ENCODE data around the gene FOXO6.

FOXO6 gene

DNA sequence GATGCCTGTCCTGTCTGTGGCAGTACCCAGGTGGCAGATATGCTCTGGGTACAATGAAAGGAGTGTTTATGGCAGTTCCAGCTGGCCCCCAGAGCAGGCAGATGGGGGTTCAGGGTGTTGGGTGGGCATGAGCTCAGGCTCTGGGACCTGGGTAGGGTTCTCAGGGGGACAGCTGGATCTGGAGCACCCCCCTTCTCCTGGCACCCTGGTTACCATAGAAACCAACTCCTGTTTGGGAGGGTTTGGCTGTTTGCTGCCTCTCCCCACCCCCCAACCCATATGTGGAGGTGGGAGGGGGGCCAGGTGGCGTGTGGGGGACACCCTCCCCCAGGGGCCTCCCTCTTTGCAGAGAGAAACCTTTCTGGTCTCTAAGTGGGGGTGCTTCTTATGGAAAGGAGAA lies 7.1 kb downstream of the FOXO6 start:
- no peak for DNase-seq

DNA sequence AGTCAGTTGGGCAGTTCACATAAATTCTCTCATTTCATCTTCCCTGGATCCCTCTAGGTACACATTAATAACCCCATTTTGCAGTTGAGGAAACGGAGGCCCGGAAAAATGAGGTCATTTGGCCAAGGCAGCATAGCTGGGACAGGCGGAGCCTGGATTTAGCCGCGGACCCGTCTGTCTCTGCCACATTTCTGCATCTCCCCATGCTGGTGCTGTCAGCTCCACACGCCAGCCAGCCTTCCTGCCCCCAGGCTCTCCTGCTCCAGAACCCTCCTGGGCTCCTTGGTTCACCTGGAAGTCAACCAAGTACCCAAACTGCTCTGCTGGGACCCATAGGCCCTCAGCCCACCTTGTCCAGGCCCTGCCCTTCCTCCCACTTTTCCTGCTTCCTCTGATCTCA lies 7.6 kb downstream of the FOXO6 start:
- DNase-seq, result no peak

DNA sequence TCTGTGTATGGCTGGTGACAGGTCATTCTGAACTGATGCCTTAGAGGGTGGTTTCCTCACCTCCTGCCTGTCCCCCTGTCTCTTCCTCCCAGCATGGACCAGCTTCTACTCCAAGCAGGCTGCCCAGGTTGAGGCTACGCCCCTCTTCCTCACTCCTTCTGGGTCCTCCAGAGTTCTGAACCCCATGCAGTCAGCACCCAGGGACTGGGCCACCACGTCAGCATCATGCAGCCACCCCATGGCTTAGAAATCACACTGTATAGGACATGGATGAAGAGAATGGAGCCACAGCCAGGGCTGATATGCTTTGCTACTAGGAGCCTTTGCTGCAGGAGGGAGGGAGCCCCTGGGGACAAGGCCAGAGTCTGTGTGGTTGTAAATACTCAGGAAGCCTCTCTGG lies 8.3 kb downstream of the FOXO6 start:
- DNase-seq, result no peak

DNA sequence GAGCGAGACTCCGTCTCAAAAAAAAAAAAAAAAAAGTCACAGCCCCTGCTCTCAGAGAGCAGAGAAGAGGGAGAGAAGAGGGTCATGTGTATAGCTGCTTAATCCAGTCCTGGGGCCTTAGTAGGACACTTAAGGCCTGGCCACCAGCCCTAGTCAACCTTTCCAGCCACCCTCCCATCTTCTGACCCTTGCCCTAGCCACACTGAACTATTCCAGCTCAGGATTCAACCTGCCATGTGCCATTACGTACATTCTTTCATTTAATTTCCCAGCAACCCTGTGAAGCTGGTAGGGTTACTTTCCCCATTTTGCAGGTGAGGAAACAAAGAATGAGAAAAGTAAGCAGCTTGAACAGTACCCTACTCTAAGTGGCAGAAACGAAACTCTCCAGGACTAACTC lies 9.0 kb downstream of the FOXO6 start:
- DNase-seq, result no peak

DNA sequence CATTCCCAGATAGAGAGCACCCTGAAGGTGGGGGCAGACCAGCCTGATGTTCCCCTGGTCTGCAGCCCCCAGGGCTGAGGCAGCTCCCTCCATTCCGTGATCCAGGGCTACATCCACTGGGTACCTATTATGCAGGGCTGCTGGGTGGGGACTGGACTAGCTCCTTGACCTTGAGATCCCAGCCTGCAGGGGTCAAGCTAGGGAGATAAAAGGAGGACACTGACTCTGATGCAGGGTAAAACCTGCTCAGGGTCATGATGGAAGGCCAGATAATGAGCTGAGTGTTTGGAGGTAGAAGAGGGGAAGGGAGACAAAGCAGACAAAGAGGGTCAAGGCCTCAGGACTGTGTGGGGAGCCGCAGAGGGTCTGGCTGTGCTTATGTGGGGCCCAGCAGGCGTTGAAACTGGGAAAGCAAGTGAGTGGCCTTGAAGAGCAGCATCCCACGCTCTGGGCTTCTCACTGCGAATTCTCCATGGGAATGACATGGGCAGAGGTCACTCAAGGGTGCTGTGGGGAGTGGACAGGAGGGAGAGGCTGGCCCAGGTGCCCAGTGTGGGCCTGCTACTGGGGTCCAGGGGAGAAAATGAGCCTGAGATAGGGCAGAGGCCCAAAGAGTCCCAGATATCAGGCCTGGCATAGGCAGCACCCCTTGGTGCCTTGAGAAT lies 9.7 kb downstream of the FOXO6 start:
- DNase-seq, result no peak

DNA sequence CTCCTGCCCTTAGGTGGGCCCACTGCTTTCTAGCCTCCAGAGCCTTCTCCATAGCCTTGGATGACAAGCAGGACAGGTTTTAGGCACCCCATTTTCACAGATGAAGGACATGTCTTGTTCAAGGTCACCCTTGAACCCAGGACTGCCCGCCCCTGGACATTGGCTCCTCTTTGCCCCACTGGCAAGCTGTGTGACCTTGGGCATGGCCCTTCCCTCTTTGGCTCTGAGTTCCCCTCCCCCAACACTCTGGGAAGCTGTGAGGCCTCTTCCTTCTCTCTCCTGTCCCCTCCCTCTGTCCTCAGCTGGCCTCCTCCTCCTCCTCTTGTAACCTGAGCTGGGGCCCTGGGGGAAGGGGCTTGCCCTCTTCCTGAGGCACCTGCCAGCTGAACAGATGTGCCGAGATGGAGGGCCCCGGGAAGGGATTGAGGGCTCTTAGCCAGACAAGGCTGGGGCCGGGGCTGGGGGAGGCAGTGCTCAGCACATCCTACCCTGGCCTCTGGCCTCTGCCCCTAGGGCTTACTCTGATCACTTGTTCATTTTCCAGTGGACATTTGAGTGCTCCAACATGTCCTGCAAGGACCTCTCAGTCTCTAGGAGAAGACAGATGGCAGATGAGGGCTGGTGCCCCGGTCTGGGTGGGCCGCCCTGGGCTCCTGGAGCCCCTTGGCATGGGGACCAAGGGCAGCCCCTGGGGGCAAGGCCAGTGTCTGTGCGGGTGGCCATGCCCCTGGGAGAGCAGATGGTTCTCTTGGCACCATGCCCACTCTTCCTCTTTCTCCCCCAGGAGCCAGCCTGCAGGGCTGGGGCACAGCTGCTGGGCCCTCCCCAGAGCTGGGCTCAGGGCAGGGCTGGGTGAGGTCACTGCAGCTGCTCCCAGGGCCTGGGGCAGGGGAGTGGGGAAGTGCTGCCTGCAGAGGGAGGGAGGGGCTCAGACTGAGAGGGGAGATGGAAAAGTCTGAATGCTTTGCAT lies 10.7 kb downstream of the FOXO6 start:
- DNase-seq, result no peak

DNA sequence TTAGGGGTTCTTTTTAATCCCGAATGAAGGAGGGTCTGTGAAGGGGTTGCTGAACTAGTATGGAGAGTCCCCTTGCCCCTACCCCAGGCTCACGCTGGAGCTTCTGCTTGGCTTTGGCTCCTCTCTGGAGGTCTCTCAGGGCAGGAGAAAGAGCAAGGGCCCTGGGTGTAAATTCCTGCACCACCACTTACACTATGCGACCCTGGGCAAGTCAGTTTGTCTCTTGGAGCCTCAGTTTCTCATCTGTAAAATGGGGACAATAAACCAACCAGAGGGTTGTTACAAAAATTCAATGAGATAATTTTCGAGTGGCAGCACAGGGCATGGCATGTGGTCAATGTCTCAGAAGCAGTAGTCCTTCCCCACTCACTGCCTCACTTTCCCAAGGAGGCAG lies 11.4 kb downstream of the FOXO6 start:
- DNase-seq, result no peak

DNA sequence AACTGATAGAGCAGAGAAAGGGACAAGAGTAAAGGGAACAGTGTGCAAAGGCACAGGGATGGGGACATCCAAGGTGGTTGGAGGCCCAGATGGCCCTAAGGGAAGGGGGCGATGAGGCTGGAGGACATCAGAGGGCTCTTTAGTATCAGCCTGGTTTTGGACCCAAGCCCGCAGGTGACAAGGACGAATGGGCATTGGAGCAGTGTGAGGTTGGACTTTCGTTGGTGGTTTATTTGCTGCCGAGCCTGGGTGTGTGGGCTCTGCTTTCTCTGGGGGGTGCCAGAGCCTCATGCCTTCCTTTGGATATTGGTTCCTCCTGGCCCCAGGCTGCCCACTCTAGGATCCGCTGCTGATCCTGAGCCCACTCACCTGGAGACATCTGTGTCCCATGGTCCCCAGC lies 12.1 kb downstream of the FOXO6 start:
- no peak for DNase-seq

DNA sequence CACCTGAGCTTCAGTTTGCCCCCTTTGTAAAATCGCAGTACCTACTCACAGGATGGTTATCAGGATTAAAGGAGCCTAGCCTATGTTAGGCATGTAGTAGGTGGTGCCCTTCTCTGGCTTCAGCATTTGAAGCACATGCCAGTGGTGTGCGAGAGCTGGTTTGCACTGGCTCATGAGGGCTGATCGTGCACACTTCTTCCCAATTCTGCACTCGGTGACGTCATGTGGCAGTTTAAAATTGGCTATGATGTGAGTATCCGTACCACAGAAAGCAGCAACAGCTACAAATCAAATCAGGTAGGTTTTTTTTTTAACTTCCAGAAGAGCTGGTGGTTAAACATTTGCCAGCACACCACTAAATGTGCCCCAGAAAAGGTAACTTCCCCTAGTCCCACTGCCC lies 13.5 kb downstream of the FOXO6 start:
- DNase-seq, result no peak

DNA sequence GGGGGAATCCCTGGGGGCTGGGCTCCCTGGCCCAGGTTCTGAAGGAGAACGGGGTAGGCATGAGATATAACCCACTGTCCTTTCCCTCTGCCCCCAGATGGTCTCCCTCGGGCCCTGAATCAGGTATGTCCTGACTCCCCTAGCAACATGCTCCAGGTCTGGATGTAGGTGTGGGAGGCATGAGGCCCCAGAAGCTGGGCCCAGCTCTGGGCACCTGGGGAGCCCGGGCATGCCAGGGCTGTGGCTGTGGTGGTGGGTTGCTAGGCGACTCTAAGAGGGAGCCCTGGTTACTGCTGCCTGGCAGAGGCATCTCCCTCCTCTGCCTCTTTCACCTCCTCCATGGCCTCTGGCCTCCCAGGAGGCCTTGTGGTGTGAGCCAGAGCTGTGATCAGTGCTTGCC lies 16.2 kb downstream of the FOXO6 start:
- no peak for DNase-seq

DNA sequence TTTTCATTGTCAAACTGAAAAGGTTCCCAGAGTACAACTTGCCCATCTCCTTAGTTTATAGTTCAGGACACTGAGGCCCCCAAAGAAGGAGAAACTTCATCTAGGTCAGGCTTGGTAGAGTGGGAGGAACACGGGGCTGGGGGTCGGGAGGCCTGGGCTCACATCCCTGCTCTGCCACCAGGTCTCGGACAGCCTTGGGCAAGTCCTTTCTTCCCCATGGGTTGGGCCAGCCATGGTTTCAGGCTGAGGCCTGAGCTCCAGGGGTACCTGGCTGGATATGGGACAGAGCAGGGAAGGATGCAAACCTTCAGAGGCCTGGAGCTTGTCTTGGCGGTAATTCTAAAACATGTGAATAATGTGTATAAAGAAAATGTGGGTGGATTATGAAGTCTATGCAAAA lies 17.0 kb downstream of the FOXO6 start:
- DNase-seq, result no peak

DNA sequence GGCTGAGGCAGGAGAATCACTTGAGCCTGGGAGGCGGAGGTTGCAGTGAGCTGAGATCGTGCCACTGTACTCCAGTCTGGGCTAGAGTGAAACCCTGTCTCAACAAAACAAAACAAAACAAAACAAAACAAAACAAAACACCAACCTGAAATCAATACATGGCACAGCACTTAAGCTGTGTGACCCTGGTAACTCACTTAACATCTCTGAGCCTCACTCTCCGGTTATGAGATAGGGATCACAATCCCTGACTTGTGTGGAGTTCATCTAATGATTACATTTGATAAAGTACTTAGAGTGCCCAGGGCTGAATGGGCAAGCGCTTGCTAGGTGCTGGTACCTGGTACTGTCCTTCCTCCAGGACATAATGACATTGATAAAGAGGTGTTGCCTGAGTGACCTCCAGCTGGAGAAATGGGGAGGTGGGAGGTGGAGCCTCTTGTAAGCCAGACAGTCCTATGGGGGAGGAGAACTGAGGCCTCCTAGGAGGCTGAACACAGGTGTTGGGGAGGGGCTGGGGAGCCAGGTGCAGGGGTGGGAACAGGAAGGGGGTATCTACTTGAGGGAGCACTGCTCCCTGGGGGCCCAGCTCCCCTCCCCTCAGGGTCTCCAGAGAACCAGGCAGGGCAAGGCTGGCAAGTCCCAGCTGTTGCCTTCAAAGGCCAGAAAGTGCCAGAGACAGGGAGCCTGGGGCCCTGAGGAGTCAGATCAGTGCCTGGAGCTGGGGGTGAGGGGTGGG lies 17.9 kb downstream of the FOXO6 start:
- DNase-seq, result no peak

DNA sequence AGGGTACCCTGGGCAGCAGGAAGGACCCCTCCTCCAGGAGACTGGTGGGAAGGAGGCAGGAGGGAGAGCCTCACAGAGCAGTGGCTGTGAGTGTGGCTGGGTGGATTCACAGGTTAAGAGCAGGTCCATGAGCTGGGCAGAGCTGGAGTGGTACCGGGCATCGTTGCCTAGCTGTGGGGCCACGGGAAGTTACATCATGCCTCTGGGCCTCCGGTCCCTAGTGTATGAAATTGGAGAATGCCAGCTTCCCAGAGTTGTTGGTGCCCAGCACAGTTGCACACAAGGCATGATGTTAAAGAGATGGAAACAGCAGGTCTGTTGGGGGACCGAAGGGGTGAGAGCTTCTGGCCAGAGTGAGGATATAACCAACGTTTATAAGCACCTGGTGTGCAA lies 18.5 kb downstream of the FOXO6 start:
- DNase-seq, result no peak

DNA sequence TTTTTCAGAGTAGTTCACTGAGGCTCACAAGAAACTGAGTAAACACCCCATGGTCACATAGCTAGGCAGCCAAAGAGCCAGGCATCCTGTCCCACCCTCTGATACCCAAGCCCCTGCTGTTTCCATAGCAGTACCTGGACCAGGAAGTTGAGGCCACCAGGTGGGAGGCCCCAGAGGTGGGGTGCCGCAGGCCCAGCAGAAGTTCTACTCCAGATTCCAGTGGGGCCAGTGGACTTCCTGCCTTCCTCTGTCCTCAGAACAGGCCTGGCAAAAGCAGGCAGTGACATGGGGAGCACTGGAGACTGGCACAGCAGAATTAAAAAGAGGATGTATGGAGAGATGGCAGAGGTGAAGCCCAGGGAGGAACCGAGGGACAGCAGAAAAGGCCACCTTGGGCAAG lies 19.0 kb downstream of the FOXO6 start:
- no peak for DNase-seq

DNA sequence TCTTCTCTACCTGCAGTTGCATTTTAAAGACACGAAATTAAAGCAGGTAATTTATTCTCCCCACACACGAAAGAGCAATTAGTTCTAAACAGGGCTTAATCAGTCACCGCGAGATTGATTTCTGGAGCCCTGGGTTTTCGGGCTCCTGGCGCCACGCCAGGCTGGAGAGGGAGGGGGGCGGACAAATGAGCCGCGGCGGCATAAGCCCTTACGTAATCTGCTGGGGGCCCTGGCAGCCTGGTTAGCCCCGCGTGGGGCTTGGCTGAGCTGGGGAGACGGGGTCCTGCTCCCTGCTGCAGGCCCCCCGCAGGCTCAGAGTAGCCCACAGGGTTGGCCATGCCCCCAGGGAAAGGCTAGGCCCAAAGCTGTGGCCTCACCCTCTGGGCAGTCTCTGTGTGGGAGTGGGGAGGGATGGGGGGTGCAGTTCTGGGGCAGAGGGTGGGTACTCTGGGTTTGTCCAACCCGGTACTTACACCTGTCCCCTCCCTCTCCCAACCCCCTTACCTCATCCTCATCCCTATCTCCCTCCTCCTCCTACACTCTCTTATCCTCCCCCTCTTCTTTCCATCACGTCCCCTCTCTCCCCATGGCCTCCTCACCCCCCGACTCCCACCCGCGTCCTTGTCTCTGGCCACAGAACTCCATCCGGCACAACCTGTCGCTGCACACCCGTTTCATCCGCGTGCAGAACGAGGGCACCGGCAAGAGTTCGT lies 19.9 kb downstream of the FOXO6 start:
- DNase-seq, result peak; percentile 80

DNA sequence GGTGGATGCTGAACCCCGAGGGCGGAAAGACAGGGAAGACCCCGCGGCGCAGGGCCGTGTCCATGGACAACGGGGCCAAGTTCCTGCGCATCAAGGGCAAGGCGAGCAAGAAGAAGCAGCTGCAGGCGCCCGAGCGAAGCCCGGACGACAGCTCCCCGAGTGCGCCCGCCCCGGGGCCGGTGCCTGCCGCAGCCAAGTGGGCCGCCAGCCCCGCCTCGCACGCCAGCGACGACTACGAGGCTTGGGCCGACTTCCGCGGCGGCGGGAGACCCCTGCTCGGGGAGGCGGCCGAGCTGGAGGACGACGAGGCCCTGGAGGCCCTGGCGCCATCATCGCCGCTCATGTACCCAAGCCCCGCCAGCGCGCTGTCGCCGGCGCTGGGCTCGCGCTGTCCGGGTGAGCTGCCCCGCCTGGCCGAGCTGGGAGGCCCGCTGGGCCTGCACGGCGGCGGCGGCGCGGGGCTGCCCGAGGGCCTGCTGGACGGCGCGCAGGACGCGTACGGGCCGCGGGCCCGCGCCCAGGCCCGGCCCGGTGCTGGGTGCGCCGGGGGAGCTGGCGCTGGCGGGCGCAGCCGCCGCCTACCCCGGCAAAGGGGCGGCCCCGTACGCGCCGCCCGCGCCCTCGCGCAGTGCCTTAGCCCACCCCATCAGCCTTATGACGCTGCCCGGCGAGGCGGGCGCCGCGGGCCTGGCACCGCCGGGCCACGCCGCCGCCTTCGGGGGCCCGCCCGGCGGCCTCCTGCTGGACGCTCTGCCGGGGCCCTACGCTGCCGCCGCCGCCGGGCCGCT lies 20.7 kb downstream of the FOXO6 start:
- DNase-seq, result peak; percentile 76

DNA sequence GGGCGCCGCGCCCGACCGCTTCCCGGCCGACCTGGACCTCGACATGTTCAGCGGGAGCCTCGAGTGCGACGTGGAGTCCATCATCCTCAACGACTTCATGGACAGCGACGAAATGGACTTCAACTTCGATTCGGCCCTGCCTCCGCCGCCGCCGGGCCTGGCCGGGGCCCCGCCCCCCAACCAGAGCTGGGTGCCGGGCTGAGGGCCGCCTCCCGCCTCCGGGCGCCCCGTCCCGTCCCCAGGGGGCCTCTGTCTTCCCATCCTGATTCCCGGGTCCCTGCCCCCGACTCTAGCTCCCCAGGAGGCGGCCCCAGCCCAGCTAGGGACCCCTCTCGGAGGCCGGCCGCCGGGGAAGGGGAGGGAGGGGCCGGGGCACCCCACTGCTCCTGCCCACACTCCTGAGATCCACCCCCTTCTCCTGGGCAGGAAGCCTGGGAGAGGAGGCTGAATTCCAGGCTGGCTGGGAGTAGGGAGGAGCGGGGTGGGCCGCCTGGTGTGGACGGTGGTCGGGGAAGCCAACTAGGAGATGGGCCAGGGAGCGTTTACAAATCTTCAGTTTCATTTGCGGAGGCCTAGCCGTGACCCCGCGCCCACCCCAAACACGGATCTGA lies 21.4 kb downstream of the FOXO6 start:
- DNase-seq, result peak; percentile 82

DNA sequence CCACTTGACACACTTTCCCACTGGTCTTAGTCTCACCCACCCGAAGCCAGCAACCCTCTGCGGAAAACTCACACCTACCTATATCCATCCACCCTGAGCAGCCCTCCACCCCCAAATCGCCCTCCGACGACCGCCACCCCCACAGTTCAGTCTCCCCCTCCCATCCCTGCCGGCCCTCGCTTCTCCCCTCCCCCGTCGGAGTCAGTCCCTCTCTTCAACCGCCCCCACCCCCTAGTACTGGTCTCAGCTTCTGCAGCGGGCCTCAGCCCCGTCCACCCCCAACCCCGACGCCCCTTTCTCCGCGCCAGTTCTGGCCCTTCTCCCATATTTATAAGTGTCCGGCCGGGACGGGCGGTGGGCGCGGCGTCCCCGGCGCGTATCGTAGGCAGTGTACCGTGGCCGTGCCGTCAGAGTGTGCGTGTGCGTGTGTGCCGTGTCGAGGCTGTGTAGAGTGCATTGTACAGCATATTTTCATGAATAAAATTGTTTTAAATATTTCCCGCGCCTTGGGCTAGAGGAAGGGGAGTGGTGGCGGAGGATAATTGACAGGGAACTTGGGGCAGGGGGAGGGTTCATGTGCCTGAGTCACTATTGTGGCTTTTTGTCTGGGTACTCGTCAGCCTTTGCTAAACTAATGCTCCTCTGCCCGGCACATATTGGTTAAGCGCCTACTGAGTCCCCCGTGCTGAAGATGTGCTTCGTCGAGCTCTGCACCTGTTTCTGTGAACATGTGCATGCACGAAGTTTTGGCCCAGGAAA lies 22.0 kb downstream of the FOXO6 start:
- DNase-seq, result no peak

DNA sequence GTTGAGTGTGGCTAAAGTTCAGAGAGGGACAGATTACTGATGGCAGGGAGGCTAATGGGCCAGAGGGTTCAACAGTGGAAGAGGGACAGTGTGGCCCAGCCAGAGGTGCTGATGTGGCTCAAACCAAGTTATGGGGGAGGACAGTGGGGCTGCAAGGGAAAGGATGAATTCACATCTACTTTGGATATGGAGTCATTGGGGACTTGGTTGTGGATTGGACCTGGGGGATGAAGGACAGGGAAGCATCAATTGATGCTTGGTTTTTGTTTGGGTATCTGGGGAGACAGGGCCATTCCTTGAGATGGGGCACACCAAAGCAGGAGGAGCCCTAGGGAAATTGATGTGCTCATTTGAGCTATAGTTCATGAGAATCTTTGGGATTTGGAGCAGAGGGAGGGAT lies 23.3 kb downstream of the FOXO6 start:
- DNase-seq, result no peak

DNA sequence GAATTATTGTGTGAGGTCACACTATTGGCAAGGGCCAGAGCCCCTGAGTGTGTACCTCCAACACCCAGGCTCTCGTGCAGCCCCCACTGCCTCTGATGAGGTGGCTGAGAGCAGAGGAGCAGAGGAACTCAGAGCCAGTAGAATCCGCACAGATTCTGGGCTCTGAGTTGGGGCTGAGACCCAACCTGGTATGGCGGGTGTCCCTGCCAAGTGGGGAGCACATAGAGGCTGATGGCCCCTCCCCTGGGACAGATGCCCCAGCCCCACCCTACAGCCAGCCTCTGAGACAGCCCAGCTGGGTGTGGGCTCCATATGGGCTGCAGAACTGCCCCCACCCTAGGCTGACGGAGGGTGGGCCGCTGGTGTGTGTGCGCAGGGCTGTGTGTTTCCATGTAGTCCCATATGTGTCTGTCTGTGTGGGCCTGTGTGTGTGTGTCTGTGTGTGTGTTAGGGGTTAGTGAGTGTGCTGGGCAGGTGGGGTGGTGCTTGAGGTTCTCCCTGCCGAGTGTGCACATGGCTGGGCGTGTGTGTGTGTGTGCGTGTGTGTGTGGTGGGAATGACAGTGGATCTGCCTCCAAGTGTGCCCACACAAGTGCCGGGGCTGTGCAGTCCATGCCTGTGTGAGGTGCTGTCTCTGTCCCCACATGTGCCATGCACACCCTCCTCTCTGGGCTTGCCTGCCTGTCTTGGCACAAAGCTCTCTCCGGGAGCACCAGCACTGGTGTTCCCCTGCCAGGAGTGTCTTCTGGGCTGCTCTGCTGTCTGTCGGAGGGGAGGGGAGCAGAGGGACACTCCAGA lies 24.4 kb downstream of the FOXO6 start:
- no peak for DNase-seq

Measured in NCI-H226 (cell line).